ENCODE data around the gene WRNIP1. TPM values are rescaled to one million over a fixed set of nuclear protein-coding genes. Genes with fewer than 3 reads are reported as not detected.

Gene WRNIP1
- total RNA-seq, 4 donors from 2014 or later = 56.9 to 66.7 (median 63.4) TPM

DNA sequence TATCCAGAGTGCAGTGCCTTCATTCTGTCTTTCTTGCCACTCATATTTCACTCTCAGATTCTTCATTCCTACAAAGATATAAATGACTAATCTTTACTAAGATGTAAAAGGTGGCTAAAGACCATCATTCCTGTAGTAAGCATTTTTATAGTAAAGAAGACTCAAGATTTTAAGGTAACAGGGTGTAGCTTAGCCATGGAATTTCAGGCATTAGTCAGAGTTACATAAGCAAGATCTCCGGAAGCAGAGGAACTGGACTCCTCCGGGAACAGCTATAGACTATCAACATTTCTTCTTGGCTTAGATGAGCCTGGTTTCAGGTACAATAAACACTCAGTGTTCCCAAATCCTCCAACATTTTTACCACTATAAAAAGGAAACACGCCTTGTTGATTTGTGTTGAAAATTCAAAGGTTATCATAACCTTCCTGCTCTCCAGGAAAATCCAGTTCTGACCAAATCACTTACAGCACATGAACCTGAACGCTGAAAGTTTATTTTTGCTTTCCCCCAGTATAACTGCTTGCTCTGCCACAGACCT is 52.8 kb downstream of the WRNIP1 start:
- no peaks in the 10 kb centered on the region for H3K27me3 ChIP-seq
- no peak overlapping the region for H3K4me3 ChIP-seq
- WGBS = 30% methylated on average over 4 of the region's 4 CpGs
- no peak for TF ChIP-seq CTCF (IDR thresholded peaks at IDR 0.05)
- TF ChIP-seq EP300 (IDR thresholded peaks at IDR 0.05) = no peak
- TF ChIP-seq POLR2A (IDR thresholded peaks at IDR 0.05) = no peak
- no peak for TF ChIP-seq POLR2AphosphoS5 (IDR thresholded peaks at IDR 0.05)
- no peak for DNase-seq (ENCODE audit: low spot score in 2 of 2)
- H3K27ac ChIP-seq = peak overlapping the region; percentile 54
- H3K9me3 ChIP-seq = no peaks in the 10 kb centered on the region
- H3K36me3 ChIP-seq = no peaks in the 10 kb centered on the region
- H3K4me1 ChIP-seq = peaks cover 19% of the 10 kb centered on the region

DNA sequence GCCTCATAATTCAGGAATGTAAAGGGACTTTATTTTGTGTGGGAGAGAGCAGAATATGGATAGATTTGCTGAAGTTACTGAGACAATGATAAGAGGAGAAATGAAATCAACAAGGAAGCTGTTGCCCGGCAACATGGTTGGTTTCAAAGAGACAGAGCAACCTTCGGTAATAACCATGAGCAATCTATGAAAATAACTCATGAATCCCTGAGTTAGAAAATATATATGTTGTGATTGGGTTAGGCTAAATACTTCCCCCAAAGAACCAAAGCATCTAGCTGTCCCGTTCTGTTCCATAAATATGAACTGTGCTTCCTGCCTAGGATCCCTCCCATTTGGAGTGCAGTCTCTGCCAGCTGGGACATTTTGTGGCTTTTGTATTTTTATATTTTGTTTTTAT is 53.4 kb downstream of the WRNIP1 start:
- H3K9me3 ChIP-seq = no peaks in the 10 kb centered on the region
- no peak for DNase-seq (ENCODE audit: low spot score in 2 of 2)
- peaks cover 19% of the 10 kb centered on the region for H3K4me1 ChIP-seq
- 32% methylated on average over 3 of the region's 3 CpGs for WGBS
- H3K36me3 ChIP-seq = no peaks in the 10 kb centered on the region
- TF ChIP-seq EP300 (IDR thresholded peaks at IDR 0.05) = no peak
- no peak for TF ChIP-seq CTCF (IDR thresholded peaks at IDR 0.05)
- no peak for TF ChIP-seq POLR2A (IDR thresholded peaks at IDR 0.05)
- no peak for TF ChIP-seq POLR2AphosphoS5 (IDR thresholded peaks at IDR 0.05)
- H3K27me3 ChIP-seq = no peaks in the 10 kb centered on the region
- peak overlapping the region; percentile 54 for H3K27ac ChIP-seq
- H3K4me3 ChIP-seq = no peak overlapping the region

GRCh38 chr6:2819115-2819514 is 53.9 kb downstream of the WRNIP1 start:
- Histone ChIP-seq H3K36me3 (no peaks in the 10 kb centered on the region), H3K4me3 (no peak overlapping the region), H3K9me3 (no peaks in the 10 kb centered on the region), H3K27ac (peak overlapping the region; percentile 54), H3K4me1 (peaks cover 19% of the 10 kb centered on the region), H3K27me3 (no peaks in the 10 kb centered on the region)
- DNase-seq (ENCODE audit: low spot score in 2 of 2) = no peak
- 84% methylated on average over 5 of the region's 5 CpGs for WGBS
- no peak for TF ChIP-seq POLR2AphosphoS5 (IDR thresholded peaks at IDR 0.05)
- no peak for TF ChIP-seq CTCF (IDR thresholded peaks at IDR 0.05)
- no peak for TF ChIP-seq EP300 (IDR thresholded peaks at IDR 0.05)
- no peak for TF ChIP-seq POLR2A (IDR thresholded peaks at IDR 0.05)

- Histone ChIP-seq H3K4me1 (peaks cover 19% of the 10 kb centered on the region), H3K36me3 (no peaks in the 10 kb centered on the region), H3K9me3 (no peaks in the 10 kb centered on the region), H3K4me3 (no peak overlapping the region), H3K27me3 (no peaks in the 10 kb centered on the region), H3K27ac (no peak overlapping the region)
- 57% methylated on average over 7 of the region's 7 CpGs for WGBS
- no peak for DNase-seq (ENCODE audit: low spot score in 2 of 2)
- TF ChIP-seq POLR2A (IDR thresholded peaks at IDR 0.05) (no peak), CTCF (IDR thresholded peaks at IDR 0.05) (no peak), EP300 (IDR thresholded peaks at IDR 0.05) (no peak), POLR2AphosphoS5 (IDR thresholded peaks at IDR 0.05) (no peak)
Observed at GRCh38 chr6:2819978-2820377, 54.8 kb downstream of the WRNIP1 start.

DNA sequence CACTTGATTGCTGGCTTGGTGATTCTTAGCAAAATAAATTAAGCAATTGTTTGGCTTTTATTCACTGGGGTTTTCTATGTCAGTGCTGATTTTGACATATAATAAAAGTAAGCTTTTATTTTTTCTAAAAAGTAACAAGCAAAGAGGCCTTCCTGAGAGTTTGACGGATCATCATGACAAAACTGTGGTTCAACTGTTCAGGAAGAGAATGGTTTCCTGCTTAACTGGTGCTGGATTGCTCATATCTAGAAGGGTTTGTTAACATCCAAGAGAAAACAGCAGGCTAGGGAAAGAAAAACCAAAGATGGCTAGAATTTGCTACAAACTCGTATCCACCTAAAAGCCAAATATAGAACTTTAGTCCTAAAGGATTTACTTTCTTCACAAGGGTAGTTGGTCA is 55.2 kb downstream of the WRNIP1 start:
- WGBS = 65% methylated on average over 2 of the region's 2 CpGs
- Histone ChIP-seq H3K27ac (no peak overlapping the region), H3K27me3 (no peaks in the 10 kb centered on the region), H3K4me1 (peaks cover 19% of the 10 kb centered on the region), H3K36me3 (no peaks in the 10 kb centered on the region), H3K9me3 (no peaks in the 10 kb centered on the region), H3K4me3 (no peak overlapping the region)
- TF ChIP-seq EP300 (IDR thresholded peaks at IDR 0.05) (no peak), POLR2AphosphoS5 (IDR thresholded peaks at IDR 0.05) (no peak), POLR2A (IDR thresholded peaks at IDR 0.05) (no peak), CTCF (IDR thresholded peaks at IDR 0.05) (no peak)
- DNase-seq (ENCODE audit: low spot score in 2 of 2) = no peak
